Cardiac fibroblast (primary cell): ENCODE measurements around the gene DUS1L.

Experiments used
- DNase-seq, 2 donors: peaks; one replicate each; pipeline versions ENCODE4 v3.0.0 to v3.0.0-alpha.2; 2010; ENCODE audit warnings: low read depth in 2 of 2
- H3K4me3 ChIP-seq, 2 donors: replicated peaks in 1 of 2; 1 replicate in 1 of 2; 2 replicates in 1 of 2; pipeline ENCODE4 v1.5.1; 2011; ENCODE audit warnings: low read depth in 2 of 2, low read length in 2 of 2, mild to moderate bottlenecking in 2 of 2, moderate library complexity in 1 of 2
- TF ChIP-seq, protein P1 (sequence below): IDR thresholded peaks from one replicate; pipeline ENCODE4 v1.5.1; 2011; ENCODE audit warnings: low read depth, mild to moderate bottlenecking, low read length, inconsistent platforms

The DUS1L gene

DNA sequence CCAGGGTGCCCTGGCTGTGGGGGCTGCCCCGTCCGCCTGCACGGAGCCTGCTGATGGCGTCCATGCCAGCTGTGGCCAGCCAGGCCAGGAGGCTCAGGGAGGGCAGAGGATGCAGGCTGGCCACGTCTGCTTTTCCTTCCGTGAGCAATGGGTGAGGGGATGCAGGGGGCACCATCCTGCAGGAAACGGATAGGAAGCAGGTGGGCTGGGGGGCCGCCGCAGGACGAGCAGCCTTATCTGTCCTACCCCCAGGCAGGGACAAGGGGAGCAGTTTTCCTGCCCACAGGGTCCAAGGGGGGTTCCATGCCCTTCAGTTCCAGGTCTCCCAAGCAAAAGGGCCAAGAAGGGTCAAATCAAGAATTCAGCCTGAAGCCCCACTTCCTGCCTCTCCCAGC, 6.8 kb downstream of the DUS1L start:
- H3K4me3 ChIP-seq: no peak overlapping the region
- TF ChIP-seq, protein P1, sequence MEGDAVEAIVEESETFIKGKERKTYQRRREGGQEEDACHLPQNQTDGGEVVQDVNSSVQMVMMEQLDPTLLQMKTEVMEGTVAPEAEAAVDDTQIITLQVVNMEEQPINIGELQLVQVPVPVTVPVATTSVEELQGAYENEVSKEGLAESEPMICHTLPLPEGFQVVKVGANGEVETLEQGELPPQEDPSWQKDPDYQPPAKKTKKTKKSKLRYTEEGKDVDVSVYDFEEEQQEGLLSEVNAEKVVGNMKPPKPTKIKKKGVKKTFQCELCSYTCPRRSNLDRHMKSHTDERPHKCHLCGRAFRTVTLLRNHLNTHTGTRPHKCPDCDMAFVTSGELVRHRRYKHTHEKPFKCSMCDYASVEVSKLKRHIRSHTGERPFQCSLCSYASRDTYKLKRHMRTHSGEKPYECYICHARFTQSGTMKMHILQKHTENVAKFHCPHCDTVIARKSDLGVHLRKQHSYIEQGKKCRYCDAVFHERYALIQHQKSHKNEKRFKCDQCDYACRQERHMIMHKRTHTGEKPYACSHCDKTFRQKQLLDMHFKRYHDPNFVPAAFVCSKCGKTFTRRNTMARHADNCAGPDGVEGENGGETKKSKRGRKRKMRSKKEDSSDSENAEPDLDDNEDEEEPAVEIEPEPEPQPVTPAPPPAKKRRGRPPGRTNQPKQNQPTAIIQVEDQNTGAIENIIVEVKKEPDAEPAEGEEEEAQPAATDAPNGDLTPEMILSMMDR: no peak
- DNase-seq: no peak

DNA sequence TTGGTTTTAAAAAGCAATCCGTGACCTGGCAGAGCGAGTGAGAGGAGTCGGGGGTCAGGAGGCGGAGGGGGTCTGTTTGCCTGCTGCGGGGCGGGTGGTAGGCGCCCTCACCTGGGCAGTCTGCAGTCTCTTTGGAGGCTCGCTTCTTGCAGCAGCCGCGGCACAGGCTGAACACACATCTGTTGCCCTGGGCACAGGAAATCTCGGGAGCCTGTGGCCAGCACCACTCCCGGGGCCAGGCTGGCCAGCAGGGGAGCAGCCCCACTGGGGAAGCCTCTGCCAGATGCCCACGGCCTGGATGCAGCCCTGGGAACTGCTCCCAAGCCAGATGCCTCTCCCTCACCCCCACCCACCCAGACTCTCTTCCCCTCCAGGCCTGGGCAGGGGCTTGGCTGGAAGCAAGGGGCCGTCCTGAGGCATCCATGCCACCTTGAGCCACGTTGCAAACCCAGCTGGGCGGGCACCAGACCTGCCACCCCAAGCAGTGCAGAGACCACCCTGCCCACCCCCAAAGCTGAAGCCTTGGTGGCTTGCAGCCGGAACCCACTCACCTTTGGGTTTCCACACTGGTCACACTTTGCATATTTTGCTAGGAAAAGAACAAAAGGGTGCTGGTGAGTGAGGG, 7.3 kb downstream of the DUS1L start:
- TF ChIP-seq, protein P1: no peak
- H3K4me3 ChIP-seq: no peak overlapping the region
- DNase-seq: no peak

DNA sequence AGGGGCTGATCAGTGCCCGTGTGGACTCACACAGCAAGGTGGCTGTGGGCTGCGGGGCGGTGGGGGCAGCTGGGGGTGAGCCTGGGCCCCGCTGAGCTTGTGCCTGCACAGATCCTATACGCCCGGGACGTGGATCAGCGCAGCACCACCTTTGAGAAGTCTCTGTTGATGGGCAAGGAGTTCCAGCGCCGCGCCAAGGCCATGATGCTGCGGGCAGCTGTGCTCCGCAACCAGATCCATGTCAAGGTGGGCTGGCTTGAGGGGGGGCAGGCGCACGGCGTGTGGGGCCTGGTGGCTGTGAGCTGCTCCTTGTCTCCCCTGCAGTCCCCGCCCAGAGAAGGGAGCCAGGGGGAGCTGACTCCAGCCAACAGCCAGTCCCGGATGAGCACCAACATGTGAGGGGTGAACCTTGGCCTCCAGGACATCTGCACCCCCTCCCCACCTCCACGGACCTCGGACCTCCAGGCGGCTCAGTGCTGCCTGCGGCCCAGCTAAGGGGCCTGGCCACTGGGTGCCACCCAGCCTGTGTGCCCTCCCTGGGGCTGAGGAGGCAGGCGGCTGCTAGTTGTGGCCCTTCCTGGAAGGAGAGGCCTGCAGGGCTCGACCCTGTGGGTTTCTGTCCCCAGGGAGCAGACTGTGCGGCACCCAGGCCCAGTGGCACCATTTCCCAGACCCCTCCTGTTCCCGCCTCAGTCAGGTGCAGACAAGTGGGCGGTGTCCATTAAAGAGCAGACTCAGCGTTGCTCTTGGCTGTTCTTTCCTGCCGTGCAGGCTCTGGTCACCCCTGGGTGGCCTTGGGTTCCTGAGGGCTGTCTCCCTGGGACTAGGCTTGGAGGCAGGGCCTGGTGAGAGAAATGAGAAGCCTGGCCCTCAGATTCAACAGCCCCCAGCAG, 8.6 kb downstream of the DUS1L start:
- TF ChIP-seq, protein P1: no peak
- H3K4me3 ChIP-seq: no peak overlapping the region
- no peak for DNase-seq

GRCh38 chr17:82055965-82056728, 9.5 kb downstream of the DUS1L start:
- DNase-seq: no peak
- TF ChIP-seq, protein P1: no peak
- H3K4me3 ChIP-seq: no peak overlapping the region

DNA sequence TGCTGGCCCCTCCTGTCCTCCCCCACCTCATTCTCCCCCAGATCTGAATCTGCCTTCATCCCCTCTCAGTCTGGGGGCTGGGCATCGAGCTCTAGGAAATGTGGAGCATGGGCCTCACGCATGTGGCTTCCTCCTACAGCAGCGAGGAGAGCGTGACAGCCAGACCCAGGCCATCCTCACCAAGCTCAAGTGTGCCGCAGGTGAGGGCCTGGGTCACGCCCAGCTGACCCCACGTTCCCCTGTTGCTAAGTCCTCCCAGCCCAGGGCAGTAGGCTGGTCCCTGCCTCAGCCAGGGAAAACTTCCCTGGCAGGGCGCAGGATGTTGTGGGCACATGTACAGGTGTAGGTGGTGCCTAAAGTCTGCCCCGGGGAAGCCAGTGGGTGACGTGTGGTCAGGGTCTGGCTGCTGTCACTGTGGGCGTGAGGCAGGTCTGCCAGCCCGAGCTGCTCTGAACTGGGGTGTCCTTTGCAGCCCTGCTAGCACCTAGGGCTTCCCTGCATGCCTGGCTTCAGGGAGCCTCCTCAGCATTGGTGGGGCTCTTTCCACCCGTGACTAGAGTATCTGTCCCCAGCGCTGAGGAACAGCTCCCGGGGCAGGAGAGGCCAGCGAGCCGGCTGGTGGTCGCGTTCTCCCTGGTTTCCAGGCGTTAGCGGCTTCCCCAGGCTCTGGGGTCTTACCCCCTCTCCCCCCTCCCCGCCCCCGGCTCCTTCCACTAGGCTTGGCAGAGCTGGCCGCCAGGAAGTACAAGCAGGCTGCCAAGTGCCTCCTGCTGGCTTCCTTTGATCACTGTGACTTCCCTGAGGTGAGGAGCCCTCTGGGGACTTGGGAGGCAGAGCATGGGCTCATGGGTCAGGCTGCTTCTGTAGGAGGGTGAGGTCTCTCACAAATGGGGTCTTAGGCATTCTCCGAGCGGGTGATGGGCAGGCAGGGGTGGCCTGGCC, 10.3 kb downstream of the DUS1L start:
- no peak for DNase-seq
- TF ChIP-seq, protein P1: no peak
- H3K4me3 ChIP-seq: no peak overlapping the region
